Psoas muscle (tissue), 8 donors: Measurements from ENCODE around the gene RANBP10. TPM values are rescaled to one million over a fixed set of nuclear protein-coding genes. Genes with fewer than 3 reads are reported as not detected.

ENCODE experiments used
- ATAC-seq, 4 donors: fragments of 200-7000 bp; cut with Tn5 transposase; one replicate each; pipeline ENCODE4 v1.9.1; 2020; ENCODE audit warnings: moderate library complexity in 3 of 4, mild to moderate bottlenecking in 2 of 4
- DNase-seq, 2 donors: peaks; one replicate each; pipeline ENCODE4 v3.0.0-alpha.2; 2020
- H3K27ac ChIP-seq: fragments of 200-600 bp; one replicate; pipeline ENCODE4 v1.8.0; 2022
- H3K27me3 ChIP-seq, 3 donors: fragments of 200-600 bp in 1 of 3; one replicate each; pipeline versions ENCODE4 v1.6.1 to v1.8.0; 2013 to 2022; ENCODE audit warnings: low read length in 2 of 3, mild to moderate bottlenecking in 2 of 3, moderate library complexity in 1 of 3; ENCODE audit not compliant: insufficient read depth in 3 of 3
- H3K36me3 ChIP-seq, 2 donors: fragments of 200-600 bp in 1 of 2; one replicate each; pipeline versions ENCODE4 v1.6.1 to v1.8.0; 2013 to 2022; ENCODE audit warnings: low read depth in 1 of 2, mild to moderate bottlenecking in 1 of 2, moderate library complexity in 1 of 2; ENCODE audit not compliant: insufficient read depth in 1 of 2
- H3K4me1 ChIP-seq: fragments of 200-600 bp; one replicate; pipeline ENCODE4 v1.8.0; 2022
- H3K4me3 ChIP-seq: fragments of 200-600 bp; one replicate; pipeline ENCODE4 v1.8.0; 2022; ENCODE audit warnings: mild to moderate bottlenecking
- H3K9me3 ChIP-seq: fragments of 200-600 bp; one replicate; pipeline ENCODE4 v1.8.0; 2022
- WGBS, 3 donors: extraction: QIAGEN DNeasy Blood & Tissue Kit; methylation state at CpG; one replicate each; pipeline versions ENCODE4 v1.1.6 to v1.1.7; 2013; 5-methylcytosine and 5-hydroxymethylcytosine counted together
- intact Hi-C, 2 donors: fragments of 100-400 bp; cut with DNase I; formaldehyde crosslinking; loops; one replicate each; pipeline versions ENCODE4 v1.11.0 to v1.14.2; 2022
- long read RNA-seq, 2 donors: library from polyadenylated mRNA; unstranded; transcript quantifications; one replicate each; pipeline ENCODE4 v2.0.0, GENCODE V29; 2021
- polyA plus RNA-seq, 3 donors: library from polyadenylated mRNA; stranded (reverse); fragments of 200-250 nt; gene quantifications; one replicate each; pipeline ENCODE4 v1.2.3, GENCODE V29; 2013
- total RNA-seq, 4 donors: library from RNA; stranded (reverse); fragmentation: NEBNext Ultra II Directional in 2 of 4; extraction: Animal tissue kit (Norgen Biotek cat#: 25700) in 2 of 4; gene quantifications; one replicate each; pipeline versions ENCODE4 v1.2.1 to v1.2.4, GENCODE V29; 2021 to 2023
- TF ChIP-seq, protein P1 (sequence below): fragments of 200-600 bp; IDR thresholded peaks from one replicate; pipeline ENCODE4 v1.8.0; 2022; ENCODE audit warnings: antibody characterized with exemption
- donor health status: healthy with polysubstance abuse.
- donor health status: DM: no; HTN: no; CAD: no; lungs with moderate emphysema.
- donor health status: Bipolar disorder and iron deficiency.
- donor health status: healthy.
- donor health status: DM: yes; HTN: yes; CAD: no.
- donor health status: DM: no; HTN: no; CAD: no.
- donor health status: DM: no; HTN: no; CAD: no.
- donor health status: DM: yes; HTN: yes; CAD: no.

RANBP10 gene
- total RNA-seq (10 to 100 TPM; 17.6 to 27.9 (median 25.2) TPM), polyA plus RNA-seq (10 to 100 TPM in 2 of 3 donors, 1 to 10 TPM in 1; 9.1 to 16.3 (median 11.1) TPM)
- long read RNA-seq, donor 1, partial matches to known transcripts, result 0 of 5 reads
- long read RNA-seq, donor 1, other reads (novel, unspliced or antisense), result 4 of 5 reads
- long read RNA-seq, donor 2, full-length matches to known transcripts, result 2 of 18 reads
- long read RNA-seq, donor 2, partial matches to known transcripts, result 6 of 18 reads
- long read RNA-seq, donor 2, other reads (novel, unspliced or antisense), result 10 of 18 reads

DNA sequence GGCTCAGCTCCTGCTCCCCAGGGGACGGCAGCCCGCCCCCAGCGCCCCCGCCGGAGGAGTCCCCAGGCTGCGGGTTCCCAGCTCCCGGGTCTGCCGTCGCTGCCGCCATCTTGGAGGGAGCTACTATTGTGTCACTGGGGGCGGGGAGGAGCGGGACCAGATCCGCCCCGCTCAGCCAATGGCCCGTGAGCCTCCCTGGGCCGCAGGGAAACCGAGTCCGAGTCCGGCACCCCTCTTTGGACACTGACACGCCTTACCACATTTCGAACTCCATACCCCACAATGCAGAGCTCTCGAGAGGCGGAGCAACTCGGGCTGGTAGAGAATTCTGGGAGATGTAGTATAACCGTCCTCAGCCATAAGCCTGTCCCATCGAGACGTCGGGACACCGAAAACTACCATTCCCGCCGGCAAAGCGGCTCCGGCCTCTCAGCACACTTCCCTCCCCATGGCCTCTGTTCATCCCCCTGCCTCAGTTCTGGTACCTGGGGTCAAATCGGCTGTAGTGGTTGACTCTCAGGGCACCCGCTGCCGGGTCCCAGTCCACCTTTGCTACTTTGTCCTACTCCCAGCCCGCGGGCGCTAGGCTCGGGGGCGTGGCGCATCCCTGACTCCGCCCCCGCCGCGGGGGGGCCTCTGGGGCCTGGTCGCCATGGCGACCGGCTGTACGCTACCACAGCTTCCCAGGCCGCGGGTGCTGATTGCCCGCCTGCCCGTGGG is at the start of gene RANBP10, which contains the start of gene TSNAXIP1:
Gene RANBP10 (minus strand): TSS at position 133 of the 720 bp plus-strand sequence. CDS start 24 bp downstream, at position 109.
Gene TSNAXIP1 (plus strand): TSS at position 462 of the 720 bp plus-strand sequence. CDS start 261 bp downstream, outside the sequence.
- ATAC-seq, result peak; percentile 93 to 98 (median 96)
- TF ChIP-seq, protein P1, sequence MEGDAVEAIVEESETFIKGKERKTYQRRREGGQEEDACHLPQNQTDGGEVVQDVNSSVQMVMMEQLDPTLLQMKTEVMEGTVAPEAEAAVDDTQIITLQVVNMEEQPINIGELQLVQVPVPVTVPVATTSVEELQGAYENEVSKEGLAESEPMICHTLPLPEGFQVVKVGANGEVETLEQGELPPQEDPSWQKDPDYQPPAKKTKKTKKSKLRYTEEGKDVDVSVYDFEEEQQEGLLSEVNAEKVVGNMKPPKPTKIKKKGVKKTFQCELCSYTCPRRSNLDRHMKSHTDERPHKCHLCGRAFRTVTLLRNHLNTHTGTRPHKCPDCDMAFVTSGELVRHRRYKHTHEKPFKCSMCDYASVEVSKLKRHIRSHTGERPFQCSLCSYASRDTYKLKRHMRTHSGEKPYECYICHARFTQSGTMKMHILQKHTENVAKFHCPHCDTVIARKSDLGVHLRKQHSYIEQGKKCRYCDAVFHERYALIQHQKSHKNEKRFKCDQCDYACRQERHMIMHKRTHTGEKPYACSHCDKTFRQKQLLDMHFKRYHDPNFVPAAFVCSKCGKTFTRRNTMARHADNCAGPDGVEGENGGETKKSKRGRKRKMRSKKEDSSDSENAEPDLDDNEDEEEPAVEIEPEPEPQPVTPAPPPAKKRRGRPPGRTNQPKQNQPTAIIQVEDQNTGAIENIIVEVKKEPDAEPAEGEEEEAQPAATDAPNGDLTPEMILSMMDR, result no peak
- WGBS, 3 donors, result 0% methylated on average over 51 to 54 of the region's 54 CpGs

DNA sequence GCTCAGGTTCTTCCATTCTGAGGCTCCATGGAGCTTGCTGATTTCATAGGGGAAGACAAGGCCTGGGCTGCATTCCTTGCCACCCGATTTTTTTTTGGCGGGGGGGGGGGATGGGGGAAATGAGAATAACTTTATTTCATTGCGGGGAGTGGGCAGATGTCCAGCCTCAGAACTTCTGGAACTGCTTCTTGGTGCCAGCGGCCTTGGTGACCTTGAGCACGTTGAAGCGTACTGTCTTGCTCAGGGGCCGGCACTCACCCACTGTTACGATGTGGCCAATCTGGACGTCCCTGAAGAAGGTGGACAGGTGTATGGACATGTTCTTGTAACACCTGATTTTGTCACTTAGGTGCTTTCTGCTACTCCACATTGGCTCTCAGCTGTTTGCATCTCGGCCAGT is 49.4 kb upstream of the RANBP10 start:
- ATAC-seq (no peak), DNase-seq (peak in 1 of 2 donors; percentile 49)
- Histone ChIP-seq H3K4me3 (no peak overlapping the region), H3K9me3 (no peaks in the 10 kb centered on the region), H3K36me3 (peaks cover 0 to 22% of the 10 kb centered on the region in 2 donors), H3K4me1 (peaks cover 61% of the 10 kb centered on the region), H3K27me3 (no peaks in the 10 kb centered on the region), H3K27ac (peak overlapping the region; percentile 87)
- TF ChIP-seq, protein P1, result no peak
- intact Hi-C loops, result no loop called here
- 40 to 44% (median 42%) methylated on average over 9 to 10 of the region's 10 CpGs for WGBS, 3 donors

More for the DNA sequence above, at the start of gene RANBP10, which contains the start of gene TSNAXIP1:
- peak within 1 kb of the TSS; percentile 88 for H3K4me3 ChIP-seq
- H3K27ac ChIP-seq, result peak within 1 kb of the TSS; percentile 91
- intact Hi-C loops, result loop anchor here (5.0 kb wide), 1 partner anchor 134 kb away; no protein-coding TSS in a partner anchor
- no peaks in the 10 kb centered on the region for H3K9me3 ChIP-seq
- peaks cover 22% of the 10 kb centered on the region for H3K4me1 ChIP-seq
- no peaks in the 10 kb centered on the region for H3K27me3 ChIP-seq
- H3K36me3 ChIP-seq, result peaks cover 3 to 30% of the 10 kb centered on the region in 2 donors
- DNase-seq, result peak; percentile 97 to 99

DNA sequence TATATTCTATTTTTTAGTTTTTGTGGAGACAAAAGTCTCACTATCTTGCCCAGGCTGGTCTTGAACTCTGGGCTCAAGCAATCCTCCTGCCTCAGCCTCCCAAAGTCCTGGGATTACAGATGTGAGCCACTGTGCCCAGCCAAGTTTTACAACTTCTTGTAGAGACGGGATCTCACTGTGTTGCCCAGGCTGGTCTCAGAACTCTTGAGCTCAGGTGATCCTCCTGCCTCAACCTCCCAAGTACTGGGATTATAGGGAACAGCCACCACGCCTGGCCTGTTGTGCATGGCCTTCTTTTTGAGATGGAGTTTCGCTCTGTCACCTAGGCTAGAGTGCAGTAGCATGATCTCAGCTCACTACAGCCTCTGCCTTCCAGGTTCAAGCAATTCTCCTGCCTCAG is 47.3 kb upstream of the RANBP10 start:
- Histone ChIP-seq H3K4me1 (peaks cover 48% of the 10 kb centered on the region), H3K4me3 (no peak overlapping the region), H3K36me3 (peaks cover 0 to 19% of the 10 kb centered on the region in 2 donors), H3K27me3 (no peaks in the 10 kb centered on the region), H3K9me3 (no peaks in the 10 kb centered on the region), H3K27ac (no peak overlapping the region)
- ATAC-seq, result no peak
- TF ChIP-seq, protein P1, result no peak
- DNase-seq, result no peak
- 94 to 98% (median 98%) methylated on average over 3 of the region's 3 CpGs for WGBS, 3 donors
- intact Hi-C loops, result no loop called here

DNA sequence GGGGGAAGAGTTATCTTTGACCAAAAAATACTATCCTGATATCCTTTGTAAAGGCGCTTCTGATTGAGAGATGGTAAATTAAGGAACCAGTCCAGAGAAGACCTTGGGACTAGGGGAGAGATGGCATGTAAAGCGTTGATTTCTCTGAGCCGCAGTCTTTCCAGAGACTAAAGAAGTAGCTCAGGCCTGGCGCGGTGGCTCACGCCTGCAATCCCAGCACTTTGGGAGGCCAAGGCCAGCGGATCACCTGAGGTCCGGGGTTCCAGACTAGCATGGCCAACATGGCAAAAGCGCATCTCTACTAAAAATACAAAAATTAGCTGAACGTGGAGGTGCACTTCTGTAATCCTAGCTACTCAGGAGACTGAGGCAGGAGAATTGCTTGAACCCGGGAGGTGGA is 41.8 kb upstream of the RANBP10 start:
- Histone ChIP-seq H3K4me1 (peaks cover 44% of the 10 kb centered on the region), H3K27ac (peak overlapping the region; percentile 100), H3K9me3 (no peaks in the 10 kb centered on the region), H3K36me3 (peaks cover 0 to 14% of the 10 kb centered on the region in 2 donors), H3K4me3 (peak overlapping the region; percentile 100), H3K27me3 (no peaks in the 10 kb centered on the region)
- ATAC-seq (no peak), DNase-seq (no peak)
- intact Hi-C loops, result loop anchor here in 1 of 2 donors (10.0 kb wide), 1 partner anchor 387 kb away; the partner anchor contains the start of gene ESRP2
- TF ChIP-seq, protein P1, result no peak
- WGBS, 3 donors, result 88 to 90% (median 89%) methylated on average over 11 of the region's 11 CpGs
